Endodermal cell (in vitro differentiated cells): Measurements from ENCODE around the gene HES6. TPM values are rescaled to one million over a fixed set of nuclear protein-coding genes. Genes with fewer than 3 reads are reported as not detected.

Source experiments
- DNase-seq: peaks from one replicate; pipeline ENCODE4 v3.0.0-alpha.2; 2017
- H3K27ac ChIP-seq: 2 replicates; pipeline ENCODE4 v1.5.1; 2013; ENCODE audit warnings: mild to moderate bottlenecking, low read depth, low read length, moderate library complexity
- H3K27me3 ChIP-seq: 2 replicates; pipeline ENCODE4 v1.6.1; 2013; ENCODE audit warnings: mild to moderate bottlenecking, low read length, moderate library complexity; ENCODE audit not compliant: insufficient read depth, control insufficient read depth, poor library complexity, severe bottlenecking
- H3K36me3 ChIP-seq: 2 replicates; pipeline ENCODE4 v1.7.0; 2013; ENCODE audit warnings: mild to moderate bottlenecking, low read length, moderate library complexity; ENCODE audit not compliant: control insufficient read depth, insufficient read depth
- H3K4me1 ChIP-seq: one replicate; pipeline ENCODE4 v1.7.0; 2013; ENCODE audit warnings: low read length; ENCODE audit not compliant: control insufficient read depth, insufficient read depth
- H3K4me3 ChIP-seq: 2 replicates; pipeline ENCODE4 v1.5.1; 2013; ENCODE audit warnings: mild to moderate bottlenecking, low read length, moderate library complexity
- H3K9ac ChIP-seq: 2 replicates; pipeline ENCODE4 v1.6.1; 2013; ENCODE audit warnings: mild to moderate bottlenecking, low read length, moderate library complexity; ENCODE audit not compliant: poor library complexity, severe bottlenecking; ENCODE audit errors: extremely low read depth
- H3K9me3 ChIP-seq: 2 replicates; pipeline ENCODE4 v1.6.1; 2013; ENCODE audit warnings: mild to moderate bottlenecking, low read length, moderate library complexity; ENCODE audit not compliant: control insufficient read depth
- H3K27ac Mint-ChIP-seq: 2 replicates; pipeline ENCODE4 v1.8.0; 2020; ENCODE audit warnings: mixed read lengths
- H3K27me3 Mint-ChIP-seq: 2 replicates; pipeline ENCODE4 v1.8.0; 2021; ENCODE audit warnings: mild to moderate bottlenecking, mixed read lengths; ENCODE audit not compliant: insufficient read depth
- H3K36me3 Mint-ChIP-seq: 2 replicates; pipeline ENCODE4 v1.8.0; 2020; ENCODE audit warnings: low read depth, mixed read lengths
- H3K4me1 Mint-ChIP-seq: 2 replicates; pipeline ENCODE4 v1.8.0; 2020; ENCODE audit warnings: mixed read lengths
- H3K4me3 Mint-ChIP-seq: 2 replicates; pipeline ENCODE4 v1.8.0; 2020; ENCODE audit warnings: mild to moderate bottlenecking, moderate library complexity, mixed read lengths
- H3K9me3 Mint-ChIP-seq: 2 replicates; pipeline ENCODE4 v1.8.0; 2020; ENCODE audit warnings: mild to moderate bottlenecking, mixed read lengths
- WGBS, 2 experiments: methylation state at CpG; one replicate each; pipeline versions ENCODE4 v1.1.5 to v1.1.7; 2013; ENCODE audit warnings: missing lambda C conversion rate in 2 of 2, mixed read lengths in 1 of 2; ENCODE audit not compliant: insufficient coverage in 1 of 2, insufficient read length in 1 of 2; 5-methylcytosine and 5-hydroxymethylcytosine counted together
- total RNA-seq, 2 donors: library from RNA; stranded (reverse); fragmentation: NEBNext Ultra II Directional in 1 of 2; extraction: Animal tissue kit (Norgen Biotek cat#: 25700) in 1 of 2; gene quantifications; 2 replicates in 1 of 2; 3 replicates in 1 of 2; pipeline ENCODE4 v1.2.1, GENCODE V29; 2021
- TF ChIP-seq, protein P1 (sequence below): fragments of 200-600 bp; sonication (generic); conservative IDR thresholded peaks from 2 replicates; pipeline ENCODE4 v1.5.0; 2021; ENCODE audit warnings: antibody characterized with exemption, mild to moderate bottlenecking

The HES6 gene
- total RNA-seq, 2 donors from 2014 or later: 17.8 to 26.3 TPM

DNA sequence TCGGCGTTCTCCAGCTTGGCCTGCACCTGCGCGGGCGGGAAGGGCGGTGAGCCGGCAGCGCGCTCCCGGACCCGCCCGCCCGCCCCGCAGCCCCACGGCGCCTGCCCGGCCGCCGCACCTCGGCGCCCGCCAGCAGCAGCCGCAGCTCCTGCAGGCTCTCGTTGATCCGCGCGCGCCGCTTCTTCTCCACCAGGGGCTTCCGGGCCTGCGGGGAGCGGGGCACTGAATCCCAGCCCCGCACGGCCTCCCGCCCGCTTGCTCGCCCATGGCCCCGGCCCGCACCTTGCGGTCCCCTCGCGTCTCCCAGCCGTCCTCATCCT is 335 bp downstream of the HES6 start:
- Mint-ChIP-seq H3K4me3 (peak overlapping the region; percentile 54), H3K9me3 (no peaks in the 10 kb centered on the region), H3K4me1 (no peaks in the 10 kb centered on the region), H3K27ac (no peak overlapping the region), H3K36me3 (peaks cover 5% of the 10 kb centered on the region), H3K27me3 (peaks cover 59% of the 10 kb centered on the region)
- Histone ChIP-seq H3K9me3 (no peaks in the 10 kb centered on the region), H3K36me3 (peaks cover 4% of the 10 kb centered on the region), H3K4me1 (no peaks in the 10 kb centered on the region), H3K9ac (no peak overlapping the region), H3K27me3 (peaks cover 42% of the 10 kb centered on the region), H3K4me3 (no peak overlapping the region), H3K27ac (peak overlapping the region; percentile 49)
- 0 to 1% methylated on average over 11 to 43 of the region's 43 CpGs for WGBS, 2 experiments
- TF ChIP-seq, protein P1, sequence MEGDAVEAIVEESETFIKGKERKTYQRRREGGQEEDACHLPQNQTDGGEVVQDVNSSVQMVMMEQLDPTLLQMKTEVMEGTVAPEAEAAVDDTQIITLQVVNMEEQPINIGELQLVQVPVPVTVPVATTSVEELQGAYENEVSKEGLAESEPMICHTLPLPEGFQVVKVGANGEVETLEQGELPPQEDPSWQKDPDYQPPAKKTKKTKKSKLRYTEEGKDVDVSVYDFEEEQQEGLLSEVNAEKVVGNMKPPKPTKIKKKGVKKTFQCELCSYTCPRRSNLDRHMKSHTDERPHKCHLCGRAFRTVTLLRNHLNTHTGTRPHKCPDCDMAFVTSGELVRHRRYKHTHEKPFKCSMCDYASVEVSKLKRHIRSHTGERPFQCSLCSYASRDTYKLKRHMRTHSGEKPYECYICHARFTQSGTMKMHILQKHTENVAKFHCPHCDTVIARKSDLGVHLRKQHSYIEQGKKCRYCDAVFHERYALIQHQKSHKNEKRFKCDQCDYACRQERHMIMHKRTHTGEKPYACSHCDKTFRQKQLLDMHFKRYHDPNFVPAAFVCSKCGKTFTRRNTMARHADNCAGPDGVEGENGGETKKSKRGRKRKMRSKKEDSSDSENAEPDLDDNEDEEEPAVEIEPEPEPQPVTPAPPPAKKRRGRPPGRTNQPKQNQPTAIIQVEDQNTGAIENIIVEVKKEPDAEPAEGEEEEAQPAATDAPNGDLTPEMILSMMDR: peak; percentile 11
- DNase-seq: no peak

DNA sequence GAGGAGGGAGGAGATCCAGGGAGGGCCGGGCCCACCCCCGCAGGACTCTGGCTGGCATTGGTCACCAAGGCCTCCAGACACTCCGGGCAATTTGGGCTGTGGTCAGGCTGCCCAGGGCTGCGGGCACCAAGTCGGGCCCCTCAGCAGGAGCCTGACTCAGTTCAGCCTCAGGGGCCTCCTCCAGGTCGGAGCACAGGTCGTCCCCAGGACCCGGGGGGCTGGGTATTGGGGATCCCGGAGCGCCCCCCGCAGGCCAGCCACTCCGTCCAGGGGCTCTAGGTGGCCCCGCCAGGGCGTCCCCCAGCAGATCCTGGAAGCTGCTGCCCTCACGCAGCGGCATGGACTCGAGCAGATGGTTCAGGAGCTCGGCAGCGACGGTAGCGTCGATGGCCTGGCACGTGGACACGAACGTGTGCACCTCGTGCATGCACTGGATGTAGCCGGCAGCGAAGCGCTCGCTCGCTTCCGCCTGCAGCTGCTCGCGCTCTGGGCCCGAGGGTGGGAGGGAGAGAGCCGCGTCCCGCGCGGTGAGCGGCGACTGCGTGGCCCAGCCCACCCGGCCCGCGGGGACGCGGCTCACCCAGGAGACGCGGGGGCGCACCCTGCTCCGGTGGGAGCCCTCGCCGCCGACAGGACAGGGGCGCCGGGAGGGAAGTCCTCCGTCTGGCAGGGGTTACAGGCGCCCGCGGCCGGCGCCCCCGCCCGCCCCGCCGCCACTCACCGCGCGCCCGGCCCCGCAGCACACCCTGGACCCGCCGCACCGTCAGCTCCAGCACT is 884 bp downstream of the HES6 start:
- DNase-seq: peak; percentile 71
- Mint-ChIP-seq H3K27ac (no peak overlapping the region), H3K9me3 (no peaks in the 10 kb centered on the region), H3K4me3 (peak overlapping the region; percentile 36), H3K36me3 (no peaks in the 10 kb centered on the region), H3K4me1 (no peaks in the 10 kb centered on the region), H3K27me3 (peaks cover 63% of the 10 kb centered on the region)
- WGBS, 2 experiments: 31 to 63% methylated on average over 7 to 75 of the region's 75 CpGs
- Histone ChIP-seq H3K4me3 (no peak overlapping the region), H3K9ac (no peak overlapping the region), H3K4me1 (no peaks in the 10 kb centered on the region), H3K36me3 (peaks cover 1% of the 10 kb centered on the region), H3K27me3 (peaks cover 42% of the 10 kb centered on the region), H3K27ac (no peak overlapping the region), H3K9me3 (no peaks in the 10 kb centered on the region)
- TF ChIP-seq, protein P1: no peak

DNA sequence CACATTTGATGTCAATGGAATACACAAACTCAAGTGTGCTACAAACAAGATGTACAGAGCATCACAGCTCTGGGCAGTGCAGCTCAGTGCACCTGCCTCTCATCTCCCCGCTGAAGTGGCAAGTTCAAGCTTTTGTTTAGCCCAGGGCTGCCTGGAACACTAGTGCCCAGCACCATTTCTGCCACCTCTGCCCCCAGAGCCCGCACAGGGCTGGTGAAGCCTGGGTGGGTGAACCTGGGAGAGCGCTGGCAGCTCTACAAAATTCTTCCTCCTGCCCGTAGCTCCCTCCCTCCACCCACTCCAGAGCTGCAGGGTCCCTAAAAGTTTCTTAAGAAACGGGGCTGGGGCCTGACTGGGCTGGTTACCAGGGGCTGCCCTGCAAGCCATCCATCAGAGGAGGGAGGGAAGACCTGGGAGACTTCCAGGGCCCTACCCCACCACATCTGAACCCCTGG is 1.5 kb downstream of the HES6 start:
- peaks cover 42% of the 10 kb centered on the region for H3K27me3 ChIP-seq
- Mint-ChIP-seq H3K27ac (no peak overlapping the region), H3K4me1 (no peaks in the 10 kb centered on the region), H3K27me3 (peaks cover 69% of the 10 kb centered on the region), H3K9me3 (no peaks in the 10 kb centered on the region), H3K36me3 (no peaks in the 10 kb centered on the region), H3K4me3 (peak overlapping the region; percentile 36)
- no peak overlapping the region for H3K27ac ChIP-seq
- H3K9ac ChIP-seq: no peak overlapping the region
- no peak overlapping the region for H3K4me3 ChIP-seq
- H3K4me1 ChIP-seq: no peaks in the 10 kb centered on the region
- DNase-seq: no peak
- TF ChIP-seq, protein P1: no peak
- WGBS, 2 experiments: 92 to 100% methylated on average over 1 to 5 of the region's 5 CpGs
- no peaks in the 10 kb centered on the region for H3K9me3 ChIP-seq
- H3K36me3 ChIP-seq: no peaks in the 10 kb centered on the region
